Stomach (tissue), 4 donors: ENCODE results near the gene CELF4.

Source experiments
- POLR2A ChIP-seq, 4 donors: fragments of 450-650 bp; IDR thresholded peaks; one replicate each; pipeline ENCODE4 v1.6.1; 2016; ENCODE audit warnings: antibody characterized with exemption in 4 of 4, control low read depth in 2 of 4, mild to moderate bottlenecking in 1 of 4, moderate library complexity in 1 of 4
- POLR2AphosphoS5 ChIP-seq, 3 donors: sonication (generic); formaldehyde crosslinking; IDR thresholded peaks; one replicate each; pipeline ENCODE4 v1.6.1; 2016; ENCODE audit warnings: antibody characterized with exemption in 3 of 3
- TF ChIP-seq, protein P1 (sequence below), 7 experiments: fragments of 450-650 bp in 4 of 7; fragments of 200-600 bp in 3 of 7; sonication (generic) in 3 of 7; IDR thresholded peaks; one replicate each; pipeline ENCODE4 v1.5.1; 2016 to 2019; ENCODE audit warnings: antibody characterized with exemption in 7 of 7, control low read depth in 2 of 7, mild to moderate bottlenecking in 1 of 7

GRCh38 chr18:37252342-37252741, 313.3 kb downstream of the CELF4 start:
- no peak for TF ChIP-seq POLR2A (IDR thresholded peaks at IDR 0.05)
- TF ChIP-seq, protein P1, sequence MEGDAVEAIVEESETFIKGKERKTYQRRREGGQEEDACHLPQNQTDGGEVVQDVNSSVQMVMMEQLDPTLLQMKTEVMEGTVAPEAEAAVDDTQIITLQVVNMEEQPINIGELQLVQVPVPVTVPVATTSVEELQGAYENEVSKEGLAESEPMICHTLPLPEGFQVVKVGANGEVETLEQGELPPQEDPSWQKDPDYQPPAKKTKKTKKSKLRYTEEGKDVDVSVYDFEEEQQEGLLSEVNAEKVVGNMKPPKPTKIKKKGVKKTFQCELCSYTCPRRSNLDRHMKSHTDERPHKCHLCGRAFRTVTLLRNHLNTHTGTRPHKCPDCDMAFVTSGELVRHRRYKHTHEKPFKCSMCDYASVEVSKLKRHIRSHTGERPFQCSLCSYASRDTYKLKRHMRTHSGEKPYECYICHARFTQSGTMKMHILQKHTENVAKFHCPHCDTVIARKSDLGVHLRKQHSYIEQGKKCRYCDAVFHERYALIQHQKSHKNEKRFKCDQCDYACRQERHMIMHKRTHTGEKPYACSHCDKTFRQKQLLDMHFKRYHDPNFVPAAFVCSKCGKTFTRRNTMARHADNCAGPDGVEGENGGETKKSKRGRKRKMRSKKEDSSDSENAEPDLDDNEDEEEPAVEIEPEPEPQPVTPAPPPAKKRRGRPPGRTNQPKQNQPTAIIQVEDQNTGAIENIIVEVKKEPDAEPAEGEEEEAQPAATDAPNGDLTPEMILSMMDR (IDR thresholded peaks at IDR 0.05): no peak
- TF ChIP-seq POLR2AphosphoS5 (IDR thresholded peaks at IDR 0.05): no peak
